SK-N-SH (cell line): ENCODE measurements around the gene CIB4. TPM values are rescaled to one million over a fixed set of nuclear protein-coding genes. Genes with fewer than 3 reads are reported as not detected.

Experiments
- CTCF ChIA-PET: fragments of 300-600, 350-600 bp; formaldehyde crosslinking; extraction: SDS; loops from one replicate; lab custom pipeline; 2021; lab: Yijun Ruan, JAX
- POLR2A ChIA-PET: fragments of 350-600 bp; sonication (Branson Sonifier 250); formaldehyde crosslinking; extraction: SDS; loops from one replicate; lab custom pipeline; 2020; ENCODE audit warnings: antibody characterized with exemption, inconsistent platforms; lab: Yijun Ruan, JAX
- DNase-seq: peaks from one replicate; pipeline ENCODE4 v3.0.0; 2012
- H2AFZ ChIP-seq: fragments of 200-600 bp; sonication (generic); 2 replicates; pipeline ENCODE4 v1.8.1; 2016; ENCODE audit warnings: antibody characterized with exemption, mild to moderate bottlenecking, low read depth
- H3F3A ChIP-seq: fragments of 200-600 bp; sonication (generic); replicated peaks from 2 replicates; pipeline ENCODE3; 2016; ENCODE audit warnings: antibody characterized with exemption, mild to moderate bottlenecking; ENCODE audit not compliant: insufficient read depth
- H3K27ac ChIP-seq, 2 experiments: fragments of 200-500 bp in 1 of 2; fragments of 200-600 bp in 1 of 2; sonication (Bioruptor generic) in 1 of 2; sonication (generic), shearing (Covaris generic) in 1 of 2; 2 replicates each; pipeline versions ENCODE4 v1.5.1 to v1.6.1; 2014 to 2016; ENCODE audit warnings: low read depth in 2 of 2, inconsistent platforms in 1 of 2, low read length in 1 of 2, mild to moderate bottlenecking in 1 of 2, mixed read lengths in 1 of 2
- H3K27me3 ChIP-seq: fragments of 200-600 bp; sonication (generic), shearing (Covaris generic); 2 replicates; pipeline ENCODE4 v1.6.1; 2016; ENCODE audit warnings: mixed run types; ENCODE audit not compliant: insufficient read depth
- H3K36me3 ChIP-seq, 2 experiments: fragments of 200-500 bp in 1 of 2; fragments of 200-600 bp in 1 of 2; sonication (Bioruptor generic) in 1 of 2; sonication (generic) in 1 of 2; replicated peaks in 1 of 2; 2 replicates each; pipeline versions ENCODE3 to v1.5.1; 2014 to 2016; ENCODE audit warnings: low read length in 1 of 2, mild to moderate bottlenecking in 1 of 2; ENCODE audit not compliant: insufficient read depth in 2 of 2, control insufficient read depth in 1 of 2
- H3K4me1 ChIP-seq, 2 experiments: fragments of 200-500 bp in 1 of 2; fragments of 200-600 bp in 1 of 2; sonication (Bioruptor generic) in 1 of 2; sonication (generic), shearing (Covaris generic) in 1 of 2; 2 replicates each; pipeline versions ENCODE4 v1.5.1 to v1.6.1; 2014 to 2016; ENCODE audit warnings: low read depth in 1 of 2, low read length in 1 of 2, mixed run types in 1 of 2; ENCODE audit not compliant: insufficient read depth in 2 of 2, control insufficient read depth in 1 of 2
- H3K4me2 ChIP-seq: fragments of 200-600 bp; sonication (generic), shearing (Covaris generic); 2 replicates; pipeline ENCODE4 v1.6.1; 2017; ENCODE audit warnings: mixed run types
- H3K4me3 ChIP-seq, 2 experiments: fragments of 200-500 bp in 1 of 2; fragments of 200-600 bp in 1 of 2; sonication (Bioruptor generic) in 1 of 2; sonication (generic), shearing (Covaris generic) in 1 of 2; 2 replicates each; pipeline versions ENCODE4 v1.5.1 to v1.8.1; 2014 to 2016; ENCODE audit warnings: low read depth in 2 of 2, inconsistent platforms in 1 of 2, low read length in 1 of 2, mild to moderate bottlenecking in 1 of 2, mixed read lengths in 1 of 2, moderate library complexity in 1 of 2
- H3K79me2 ChIP-seq: fragments of 200-600 bp; sonication (generic); 2 replicates; pipeline ENCODE4 v1.8.1; 2017; ENCODE audit warnings: mild to moderate bottlenecking; ENCODE audit not compliant: insufficient read depth
- H3K9ac ChIP-seq: fragments of 200-600 bp; sonication (generic); 2 replicates; pipeline ENCODE4 v1.6.1; 2017; ENCODE audit warnings: mixed run types
- H3K9me2 ChIP-seq: fragments of 200-600 bp; sonication (generic); 2 replicates; pipeline ENCODE4 v1.6.1; 2017; ENCODE audit warnings: mixed run types
- H3K9me3 ChIP-seq: fragments of 200-600 bp; sonication (generic); 2 replicates; pipeline ENCODE4 v1.6.1; 2017; ENCODE audit warnings: mixed run types, mild to moderate bottlenecking, moderate library complexity
- H4K20me1 ChIP-seq: fragments of 200-600 bp; sonication (generic); 2 replicates; pipeline ENCODE4 v1.6.1; 2017; ENCODE audit warnings: mild to moderate bottlenecking, mixed run types; ENCODE audit not compliant: insufficient read depth
- EP300 ChIP-seq, 2 experiments: IDR thresholded peaks; 2 replicates each; pipeline versions ENCODE4 v1.4.0 to v1.6.1; 2012; ENCODE audit warnings: borderline replicate concordance in 1 of 2, low read depth in 1 of 2, low read length in 1 of 2
- FOXJ3 ChIP-seq: sonication (generic); formaldehyde crosslinking; IDR thresholded peaks from 2 replicates; pipeline ENCODE4 v1.5.1; 2020; ENCODE audit warnings: mild to moderate bottlenecking, missing genetic modification reagents
- MXI1 ChIP-seq: IDR thresholded peaks from 2 replicates; pipeline ENCODE4 v1.6.1; 2012; ENCODE audit warnings: mild to moderate bottlenecking, low read depth, low read length, improper control_type of control experiment
- NFIC ChIP-seq: IDR thresholded peaks from 2 replicates; pipeline ENCODE4 v1.4.0; 2012; ENCODE audit warnings: borderline replicate concordance
- RAD21 ChIP-seq: IDR thresholded peaks from 2 replicates; pipeline ENCODE4 v1.6.1; 2012; ENCODE audit warnings: mild to moderate bottlenecking, low read length
- TCF12 ChIP-seq: IDR thresholded peaks from 2 replicates; pipeline ENCODE4 v1.4.0; 2012
- USF1 ChIP-seq: IDR thresholded peaks from 2 replicates; pipeline ENCODE4 v1.4.0; 2012; ENCODE audit warnings: low read depth, borderline replicate concordance
- WGBS: methylation state at CpG from one replicate; pipeline ENCODE4 v1.1.6; 2017; ENCODE audit warnings: low lambda C conversion rate; 5-methylcytosine and 5-hydroxymethylcytosine counted together
- polyA plus RNA-seq, 3 experiments: library from polyadenylated mRNA; depleted of rRNA; stranded (reverse); fragments of >200 nt; gene quantifications; 2 replicates each; pipeline ENCODE4 v1.2.3, GENCODE V29; 2012
- TF ChIP-seq, protein P1 (sequence below): IDR thresholded peaks from 2 replicates; pipeline ENCODE4 v1.4.0; 2012; ENCODE audit warnings: low read depth

Gene CIB4
- polyA plus RNA-seq, 1 of the 3 experiments (the other 2 are of a cell fraction), result not detected

- Histone ChIP-seq H3K4me3 (no peak overlapping the region), H3K9ac (no peak overlapping the region)
These were observed 66.9 kb downstream of the CIB4 start for GRCh38 chr2:26574066-26574899.

GRCh38 chr2:26573241-26573925 is 67.8 kb downstream of the CIB4 start:
- Histone ChIP-seq H3K9me2 (no peaks in the 10 kb centered on the region), H3K9ac (no peak overlapping the region), H3K4me1 (peaks cover 0 to 3% of the 10 kb centered on the region in 2 experiments; a peak in 1 of 4 replicates), H3K9me3 (no peaks in the 10 kb centered on the region), H3F3A (no peaks in the 10 kb centered on the region), H3K27ac (no peak overlapping the region), H3K4me2 (no peak overlapping the region), H3K36me3 (no peaks in the 10 kb centered on the region), H3K27me3 (peaks cover 72% of the 10 kb centered on the region), H3K79me2 (no peaks in the 10 kb centered on the region), H3K4me3 (no peak overlapping the region), H4K20me1 (no peaks in the 10 kb centered on the region), H2AFZ (no peak overlapping the region)
- 74% methylated on average over 17 of the region's 17 CpGs for WGBS
- no peak for DNase-seq
- CTCF ChIA-PET, result interaction anchor here (2.8 to 10.0 kb wide), 2 partner anchors 12 to 32 kb away, joined by 10 to 153 read pairs; a partner anchor contains a TSS
- TF ChIP-seq FOXJ3 (CRISPR knock-in tag) (no peak), MXI1 (no peak), EP300 (IDR thresholded peaks at IDR 0.05; ENCODE audit: borderline replicate concordance in 1 of 2, low read depth in 1 of 2, low read length in 1 of 2) (no peak), USF1 (no peak)
- POLR2A ChIA-PET, result no interaction called here

More at GRCh38 chr2:26574066-26574899, 66.9 kb downstream of the CIB4 start:
- ChIA-PET CTCF (interaction anchor here (1.0 to 10.9 kb wide), 4 partner anchors 13 to 169 kb away, joined by 3 to 153 read pairs (median 69); a partner anchor contains a TSS), POLR2A (interaction anchor here (0.6 kb wide), 1 partner anchor 13 kb away, joined by 3 read pairs; no protein-coding TSS in a partner anchor)
- 56% methylated on average over 15 of the region's 15 CpGs for WGBS
- Histone ChIP-seq H3K4me2 (no peak overlapping the region), H3K27ac (no peak overlapping the region), H3K4me1 (peaks cover 0 to 3% of the 10 kb centered on the region in 2 experiments; a peak in 1 of 4 replicates), H4K20me1 (no peaks in the 10 kb centered on the region), H3K9me3 (no peaks in the 10 kb centered on the region), H2AFZ (no peak overlapping the region), H3F3A (no peaks in the 10 kb centered on the region), H3K9me2 (no peaks in the 10 kb centered on the region), H3K36me3 (no peaks in the 10 kb centered on the region), H3K79me2 (no peaks in the 10 kb centered on the region), H3K27me3 (peaks cover 71% of the 10 kb centered on the region)
- DNase-seq, result no peak
- TF ChIP-seq NFIC, result no peak
- no peak for TF ChIP-seq RAD21
- TF ChIP-seq TCF12, result no peak
- TF ChIP-seq USF1, result no peak
- TF ChIP-seq, protein P1, sequence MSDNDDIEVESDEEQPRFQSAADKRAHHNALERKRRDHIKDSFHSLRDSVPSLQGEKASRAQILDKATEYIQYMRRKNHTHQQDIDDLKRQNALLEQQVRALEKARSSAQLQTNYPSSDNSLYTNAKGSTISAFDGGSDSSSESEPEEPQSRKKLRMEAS, result no peak
